HCT116 (cell line): Measurements from ENCODE around the gene NTMT2.

Source experiments
- CBX3 ChIP-seq: IDR thresholded peaks from 2 replicates; pipeline ENCODE4 v1.6.1; 2012; ENCODE audit warnings: low read depth
- CEBPB ChIP-seq: IDR thresholded peaks from 2 replicates; pipeline ENCODE4 v1.6.1; 2012; ENCODE audit warnings: low read depth
- EZH2 ChIP-seq: fragments of 200-600 bp; sonication (generic); IDR thresholded peaks from 2 replicates; pipeline ENCODE4 v1.6.1; 2017; ENCODE audit warnings: antibody characterized with exemption, mixed run types
- POLR2AphosphoS5 ChIP-seq: IDR thresholded peaks from 2 replicates; pipeline ENCODE4 v1.6.1; 2011; ENCODE audit warnings: mild to moderate bottlenecking, low read depth, low read length, moderate library complexity
- RAD21 ChIP-seq: IDR thresholded peaks from 2 replicates; pipeline ENCODE4 v1.6.1; 2012; ENCODE audit warnings: low read depth, mild to moderate bottlenecking
- SIN3A ChIP-seq: IDR thresholded peaks from 2 replicates; pipeline ENCODE4 v1.6.1; 2012; ENCODE audit warnings: low read depth
- TCF7L2 ChIP-seq: IDR thresholded peaks from 2 replicates; pipeline ENCODE4 v1.7.0; 2011; ENCODE audit warnings: borderline replicate concordance, inconsistent platforms; ENCODE audit not compliant: insufficient read depth, insufficient read length; ENCODE audit errors: extremely low read depth
- YY1 ChIP-seq: IDR thresholded peaks from 2 replicates; pipeline ENCODE4 v1.6.1; 2011; ENCODE audit warnings: low read length, low read depth, moderate library complexity, mild to moderate bottlenecking; ENCODE audit not compliant: insufficient replicate concordance; ENCODE audit errors: extremely low read depth
- ZNF274 ChIP-seq: fragments of 200-500 bp; sonication (Bioruptor generic); IDR thresholded peaks from 2 replicates; pipeline ENCODE4 v1.6.1; 2014; ENCODE audit warnings: mild to moderate bottlenecking, low read depth, low read length, inconsistent platforms
- TF ChIP-seq, protein P1 (sequence below), 3 experiments: fragments of 200-600 bp in 1 of 3; sonication (generic) in 1 of 3; IDR thresholded peaks in 2 of 3; conservative IDR thresholded peaks in 1 of 3; 2 replicates each; pipeline ENCODE4 v1.5.1; 2012 to 2017; ENCODE audit warnings: low read depth in 2 of 3, low read length in 2 of 3, antibody characterized with exemption in 1 of 3, borderline replicate concordance in 1 of 3, control low read depth in 1 of 3, mild to moderate bottlenecking in 1 of 3, mixed read lengths in 1 of 3, mixed run types in 1 of 3, moderate library complexity in 1 of 3; ENCODE audit not compliant: insufficient read depth in 1 of 3
- TF ChIP-seq, protein P2 (sequence below): IDR thresholded peaks from 2 replicates; pipeline ENCODE4 v1.6.1; 2012

DNA sequence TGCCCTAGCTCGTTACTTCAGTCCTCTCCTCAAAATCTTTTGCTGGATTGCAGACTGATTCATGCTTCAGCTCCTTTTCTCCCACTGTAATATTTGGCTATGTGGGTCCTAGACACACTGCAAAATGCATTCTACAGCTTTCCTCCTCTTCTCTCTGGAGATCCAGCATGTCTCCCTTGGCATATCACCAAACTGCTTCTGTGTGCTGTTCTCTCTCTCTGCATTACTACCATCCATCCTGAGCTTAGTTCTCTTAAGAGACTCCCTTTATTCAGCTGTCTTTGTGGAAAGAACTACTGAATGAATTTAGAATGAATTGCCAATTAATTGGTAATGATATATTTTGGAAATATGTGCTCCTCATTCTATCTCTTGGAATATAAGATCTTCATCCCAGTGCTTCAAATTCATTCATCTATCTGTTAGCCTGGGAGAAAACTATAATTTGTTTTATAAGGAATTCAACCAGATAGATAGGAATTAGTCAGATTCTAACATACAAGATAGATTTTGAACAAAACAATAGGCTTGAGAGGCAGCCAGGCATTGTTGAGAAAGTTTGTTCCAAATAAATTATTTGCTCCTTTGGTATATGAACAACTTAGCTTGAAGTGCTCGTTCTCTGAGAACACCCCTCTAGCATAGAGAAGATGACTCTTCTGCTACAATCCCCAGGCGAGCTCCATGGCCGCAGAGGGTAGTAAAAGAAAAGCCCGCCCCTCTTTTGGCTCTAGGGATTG, 71.9 kb downstream of the NTMT2 start:
- no peak for TF ChIP-seq RAD21
- TF ChIP-seq SIN3A: no peak
- no peak for TF ChIP-seq TCF7L2
- no peak for TF ChIP-seq EZH2
- no peak for TF ChIP-seq YY1
- TF ChIP-seq, protein P1, sequence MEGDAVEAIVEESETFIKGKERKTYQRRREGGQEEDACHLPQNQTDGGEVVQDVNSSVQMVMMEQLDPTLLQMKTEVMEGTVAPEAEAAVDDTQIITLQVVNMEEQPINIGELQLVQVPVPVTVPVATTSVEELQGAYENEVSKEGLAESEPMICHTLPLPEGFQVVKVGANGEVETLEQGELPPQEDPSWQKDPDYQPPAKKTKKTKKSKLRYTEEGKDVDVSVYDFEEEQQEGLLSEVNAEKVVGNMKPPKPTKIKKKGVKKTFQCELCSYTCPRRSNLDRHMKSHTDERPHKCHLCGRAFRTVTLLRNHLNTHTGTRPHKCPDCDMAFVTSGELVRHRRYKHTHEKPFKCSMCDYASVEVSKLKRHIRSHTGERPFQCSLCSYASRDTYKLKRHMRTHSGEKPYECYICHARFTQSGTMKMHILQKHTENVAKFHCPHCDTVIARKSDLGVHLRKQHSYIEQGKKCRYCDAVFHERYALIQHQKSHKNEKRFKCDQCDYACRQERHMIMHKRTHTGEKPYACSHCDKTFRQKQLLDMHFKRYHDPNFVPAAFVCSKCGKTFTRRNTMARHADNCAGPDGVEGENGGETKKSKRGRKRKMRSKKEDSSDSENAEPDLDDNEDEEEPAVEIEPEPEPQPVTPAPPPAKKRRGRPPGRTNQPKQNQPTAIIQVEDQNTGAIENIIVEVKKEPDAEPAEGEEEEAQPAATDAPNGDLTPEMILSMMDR (IDR thresholded peaks at IDR 0.05 in 2 of 3, conservative IDR thresholded peaks at IDR 0.05 in 1 of 3; ENCODE audit: borderline replicate concordance in 1 of 3, insufficient read depth in 1 of 3, low read depth in 2 of 3, low read length in 2 of 3): no peak
- no peak for TF ChIP-seq ZNF274
- TF ChIP-seq POLR2AphosphoS5: no peak
- TF ChIP-seq, protein P2, sequence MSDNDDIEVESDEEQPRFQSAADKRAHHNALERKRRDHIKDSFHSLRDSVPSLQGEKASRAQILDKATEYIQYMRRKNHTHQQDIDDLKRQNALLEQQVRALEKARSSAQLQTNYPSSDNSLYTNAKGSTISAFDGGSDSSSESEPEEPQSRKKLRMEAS: no peak
- TF ChIP-seq CEBPB: no peak
- no peak for TF ChIP-seq CBX3
